Hepatocyte (in vitro differentiated cells): ENCODE results near the gene HPCAL1. TPM values are rescaled to one million over a fixed set of nuclear protein-coding genes. Genes with fewer than 3 reads are reported as not detected.

Source experiments
- DNase-seq: peaks from one replicate; pipeline ENCODE4 v3.0.0-alpha.2; 2016; ENCODE audit warnings: low spot score
- H2AFZ ChIP-seq: fragments of 200-600 bp; sonication (generic); 2 replicates; pipeline ENCODE4 v1.6.0; 2016; ENCODE audit warnings: antibody characterized with exemption, mild to moderate bottlenecking
- H3K27ac ChIP-seq: fragments of 200-600 bp; sonication (generic); 2 replicates; pipeline ENCODE4 v1.5.1; 2016; ENCODE audit warnings: mild to moderate bottlenecking
- H3K27me3 ChIP-seq: fragments of 200-600 bp; sonication (generic); 2 replicates; pipeline ENCODE4 v1.6.1; 2016
- H3K36me3 ChIP-seq: fragments of 200-600 bp; sonication (generic); replicated peaks from 2 replicates; pipeline ENCODE4 v1.5.1; 2016; ENCODE audit warnings: low read depth; ENCODE audit not compliant: insufficient read depth
- H3K4me1 ChIP-seq: fragments of 200-600 bp; sonication (generic); 2 replicates; pipeline ENCODE4 v1.5.1; 2016; ENCODE audit warnings: mild to moderate bottlenecking, moderate library complexity; ENCODE audit not compliant: insufficient read depth
- H3K4me2 ChIP-seq: fragments of 200-600 bp; sonication (generic); 2 replicates; pipeline ENCODE4 v1.6.0; 2016
- H3K4me3 ChIP-seq: fragments of 200-600 bp; sonication (generic); 2 replicates; pipeline ENCODE4 v1.5.1; 2016; ENCODE audit warnings: mild to moderate bottlenecking
- H3K79me2 ChIP-seq: fragments of 200-600 bp; sonication (generic); 2 replicates; pipeline ENCODE4 v1.6.0; 2017; ENCODE audit warnings: mild to moderate bottlenecking
- H3K9me2 ChIP-seq: fragments of 200-600 bp; sonication (generic); replicated peaks from 2 replicates; pipeline ENCODE4 v1.6.0; 2017; ENCODE audit warnings: mild to moderate bottlenecking; ENCODE audit not compliant: insufficient read depth
- H3K9me3 ChIP-seq: fragments of 200-600 bp; sonication (generic); 2 replicates; pipeline ENCODE4 v1.5.1; 2016; ENCODE audit warnings: low read depth, mild to moderate bottlenecking
- H4K20me1 ChIP-seq: fragments of 200-600 bp; sonication (generic); 2 replicates; pipeline ENCODE4 v1.6.0; 2016; ENCODE audit warnings: mild to moderate bottlenecking; ENCODE audit not compliant: insufficient read depth, poor library complexity, severe bottlenecking
- EZH2 ChIP-seq: fragments of 200-600 bp; sonication (generic); IDR thresholded peaks from 2 replicates; pipeline ENCODE4 v1.6.1; 2016; ENCODE audit warnings: antibody characterized with exemption, mild to moderate bottlenecking, borderline replicate concordance
- EZH2phosphoT487 ChIP-seq: fragments of 200-600 bp; sonication (generic); IDR thresholded peaks from one replicate; pipeline ENCODE4 v1.6.1; 2018; ENCODE audit warnings: antibody characterized with exemption, mild to moderate bottlenecking, low read depth, moderate library complexity; ENCODE audit not compliant: unreplicated experiment, severe bottlenecking
- WGBS: methylation state at CpG from one replicate; pipeline ENCODE4 v1.1.6; 2016; ENCODE audit warnings: low lambda C conversion rate; ENCODE audit errors: missing lambda C conversion rate; 5-methylcytosine and 5-hydroxymethylcytosine counted together
- polyA plus RNA-seq: library from polyadenylated mRNA; unstranded; fragments of >200 nt; fragmentation: Nextera tagmentation; extraction: Ambion mirVana; gene quantifications from 2 replicates; pipeline ENCODE4 v1.2.1, GENCODE V29; 2016
- total RNA-seq: library from RNA; depleted of rRNA; stranded (reverse); fragments of >200 nt; gene quantifications from 2 replicates; pipeline ENCODE4 v1.2.3, GENCODE V29; 2014
- TF ChIP-seq, protein P1 (sequence below): fragments of 200-600 bp; sonication (generic); IDR thresholded peaks from 2 replicates; pipeline ENCODE4 v1.5.1; 2016; ENCODE audit warnings: antibody characterized with exemption, mild to moderate bottlenecking; ENCODE audit not compliant: poor library complexity

HPCAL1 gene
- total and polyA plus RNA-seq, 2 experiments from 2014 or later = 22.5 to 39.1 TPM

DNA sequence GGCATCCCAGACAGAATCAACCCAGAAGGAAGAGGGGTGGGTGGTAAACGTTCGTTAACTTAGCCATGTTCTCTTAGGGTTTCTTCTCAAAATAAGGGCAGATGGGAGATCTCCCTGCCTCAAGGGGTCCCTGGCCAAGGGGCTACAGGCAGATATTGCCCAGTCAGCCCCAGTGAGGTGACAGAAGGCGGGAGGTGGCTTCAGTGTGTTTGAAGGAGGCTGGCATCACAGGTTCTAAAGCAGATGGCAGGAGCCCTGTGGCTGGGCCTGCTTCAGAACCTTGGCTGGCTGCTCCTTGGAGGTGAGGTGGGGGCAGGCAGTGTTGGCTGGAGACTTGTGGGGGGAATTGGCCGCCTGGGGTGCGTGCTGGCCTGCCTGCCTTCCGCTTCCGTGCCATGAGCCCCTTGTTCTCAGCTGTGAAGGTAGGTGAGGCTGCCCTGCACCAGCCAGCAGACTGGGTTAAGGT lies 23.5 kb downstream of the HPCAL1 start:
- no peaks in the 10 kb centered on the region for H3K9me3 ChIP-seq
- H3K27me3 ChIP-seq = no peaks in the 10 kb centered on the region
- DNase-seq = no peak
- peak overlapping the region; percentile 63 for H3K27ac ChIP-seq
- no peaks in the 10 kb centered on the region for H3K9me2 ChIP-seq
- 91% methylated on average over 6 of the region's 7 CpGs for WGBS
- H3K36me3 ChIP-seq = no peaks in the 10 kb centered on the region
- peaks cover 72% of the 10 kb centered on the region for H3K79me2 ChIP-seq
- H3K4me1 ChIP-seq = peaks cover 38% of the 10 kb centered on the region
- TF ChIP-seq EZH2phosphoT487 = no peak
- TF ChIP-seq, protein P1, sequence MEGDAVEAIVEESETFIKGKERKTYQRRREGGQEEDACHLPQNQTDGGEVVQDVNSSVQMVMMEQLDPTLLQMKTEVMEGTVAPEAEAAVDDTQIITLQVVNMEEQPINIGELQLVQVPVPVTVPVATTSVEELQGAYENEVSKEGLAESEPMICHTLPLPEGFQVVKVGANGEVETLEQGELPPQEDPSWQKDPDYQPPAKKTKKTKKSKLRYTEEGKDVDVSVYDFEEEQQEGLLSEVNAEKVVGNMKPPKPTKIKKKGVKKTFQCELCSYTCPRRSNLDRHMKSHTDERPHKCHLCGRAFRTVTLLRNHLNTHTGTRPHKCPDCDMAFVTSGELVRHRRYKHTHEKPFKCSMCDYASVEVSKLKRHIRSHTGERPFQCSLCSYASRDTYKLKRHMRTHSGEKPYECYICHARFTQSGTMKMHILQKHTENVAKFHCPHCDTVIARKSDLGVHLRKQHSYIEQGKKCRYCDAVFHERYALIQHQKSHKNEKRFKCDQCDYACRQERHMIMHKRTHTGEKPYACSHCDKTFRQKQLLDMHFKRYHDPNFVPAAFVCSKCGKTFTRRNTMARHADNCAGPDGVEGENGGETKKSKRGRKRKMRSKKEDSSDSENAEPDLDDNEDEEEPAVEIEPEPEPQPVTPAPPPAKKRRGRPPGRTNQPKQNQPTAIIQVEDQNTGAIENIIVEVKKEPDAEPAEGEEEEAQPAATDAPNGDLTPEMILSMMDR = no peak
- TF ChIP-seq EZH2 = no peak
- H3K4me2 ChIP-seq = no peak overlapping the region
- no peak overlapping the region for H3K4me3 ChIP-seq
- H2AFZ ChIP-seq = no peak overlapping the region
- H4K20me1 ChIP-seq = no peaks in the 10 kb centered on the region

DNA sequence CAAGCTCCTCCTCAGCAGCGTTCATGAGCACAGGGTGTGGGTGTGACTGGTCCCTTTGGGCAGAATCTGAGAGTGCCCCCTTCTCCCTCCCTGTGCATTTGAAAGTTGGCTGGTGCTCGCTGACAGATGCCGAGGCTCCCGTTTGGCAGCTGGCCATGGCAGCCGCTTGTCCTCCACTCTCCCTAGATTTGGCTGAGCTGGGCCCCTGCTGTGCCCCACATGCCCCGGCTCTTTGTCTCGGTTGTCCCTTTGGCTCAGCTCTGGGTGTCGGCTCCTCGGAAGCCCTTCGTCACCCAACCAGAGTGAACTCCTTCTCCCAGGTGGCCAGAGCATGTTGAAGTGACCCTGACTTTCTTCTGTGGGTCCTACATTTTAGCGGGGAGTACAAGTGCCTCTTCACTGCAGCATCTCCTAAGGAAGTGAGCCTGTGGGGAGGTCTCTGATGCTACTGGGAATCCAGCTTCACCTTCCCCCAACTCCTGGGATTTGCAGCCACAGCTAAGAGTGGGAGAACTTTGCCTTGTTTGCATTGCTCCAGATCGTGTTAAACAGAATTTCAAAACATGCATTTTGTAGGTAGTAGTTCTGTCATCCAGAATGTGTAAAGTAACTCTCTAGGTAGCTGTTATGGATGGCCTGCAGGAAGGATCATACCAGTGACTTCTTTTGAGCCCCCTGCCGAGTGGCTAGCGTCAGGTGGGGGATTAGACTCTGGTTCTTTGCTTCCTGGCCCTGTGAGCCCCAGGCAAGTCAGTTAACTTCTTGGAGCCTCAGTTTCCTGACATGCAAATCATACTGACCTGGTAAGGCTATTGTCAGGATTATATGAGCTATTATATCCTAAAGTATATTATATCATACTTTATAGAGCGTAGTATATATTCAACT lies 24.2 kb downstream of the HPCAL1 start:
- Histone ChIP-seq H3K4me2 (peak overlapping the region; percentile 38), H3K36me3 (no peaks in the 10 kb centered on the region), H3K4me3 (no peak overlapping the region), H2AFZ (no peak overlapping the region), H3K27ac (peak overlapping the region; percentile 63), H4K20me1 (no peaks in the 10 kb centered on the region), H3K79me2 (peaks cover 76% of the 10 kb centered on the region), H3K27me3 (no peaks in the 10 kb centered on the region), H3K9me3 (no peaks in the 10 kb centered on the region), H3K9me2 (no peaks in the 10 kb centered on the region), H3K4me1 (peaks cover 40% of the 10 kb centered on the region)
- WGBS = 75% methylated on average over 15 of the region's 15 CpGs
- DNase-seq = no peak
- TF ChIP-seq EZH2 = no peak
- TF ChIP-seq, protein P1 = no peak

DNA sequence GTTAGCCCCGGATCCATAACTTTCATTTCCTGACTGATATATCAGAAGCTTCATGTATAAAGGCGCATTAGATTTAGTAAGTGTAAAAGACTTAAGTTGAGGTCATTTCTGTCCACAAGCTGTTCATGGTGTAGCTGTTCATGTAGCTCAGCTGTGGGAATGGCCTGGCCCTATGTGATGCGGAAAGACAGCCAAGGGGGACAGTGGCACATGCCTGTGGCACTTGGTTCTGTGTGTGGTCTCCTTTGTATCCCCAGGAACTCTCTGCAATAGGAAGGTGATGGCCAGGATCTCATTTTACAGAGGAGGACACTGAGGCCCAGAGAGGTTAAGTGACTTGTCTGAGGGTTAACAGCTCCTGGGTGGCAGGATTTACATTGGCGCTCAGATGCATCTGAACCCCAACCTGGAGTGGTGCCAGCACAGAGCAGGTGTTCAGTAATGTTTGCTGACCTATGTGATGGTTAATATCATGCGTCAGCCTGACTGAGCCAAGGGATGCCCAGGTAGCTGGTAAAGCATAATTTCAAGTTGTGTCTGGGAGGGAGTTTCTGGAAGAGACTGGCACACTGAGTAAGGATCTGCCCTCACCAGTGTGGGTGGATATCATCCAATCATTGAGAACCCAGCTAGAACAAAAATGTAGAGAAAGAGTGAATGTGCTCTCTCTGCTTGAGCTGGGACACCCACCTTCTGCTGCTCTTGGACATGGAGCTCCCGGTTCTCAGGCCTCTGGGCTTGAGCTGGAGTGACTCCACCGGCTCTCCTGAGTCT lies 25.4 kb downstream of the HPCAL1 start:
- H3K4me1 ChIP-seq = peaks cover 46% of the 10 kb centered on the region
- H3K4me2 ChIP-seq = no peak overlapping the region
- H3K36me3 ChIP-seq = no peaks in the 10 kb centered on the region
- no peaks in the 10 kb centered on the region for H3K9me3 ChIP-seq
- peaks cover 75% of the 10 kb centered on the region for H3K79me2 ChIP-seq
- TF ChIP-seq, protein P1 = no peak
- TF ChIP-seq EZH2phosphoT487 (no peak), EZH2 (no peak)
- H3K27me3 ChIP-seq = no peaks in the 10 kb centered on the region
- H3K27ac ChIP-seq = no peak overlapping the region
- H3K4me3 ChIP-seq = no peak overlapping the region
- H4K20me1 ChIP-seq = no peaks in the 10 kb centered on the region
- 83% methylated on average over 7 of the region's 7 CpGs for WGBS
- H2AFZ ChIP-seq = no peak overlapping the region
- DNase-seq = no peak
- H3K9me2 ChIP-seq = no peaks in the 10 kb centered on the region
